Sigmoid colon (tissue), 7 donors: ENCODE data around the gene NEK9. TPM values are rescaled to one million over a fixed set of nuclear protein-coding genes. Genes with fewer than 3 reads are reported as not detected.

Experiments
- DNase-seq: peaks from one replicate; pipeline ENCODE4 v3.0.0-alpha.2; 2019
- H3K27ac ChIP-seq, 4 donors: fragments of 200-600 bp; sonication (generic); one replicate each; pipeline ENCODE4 v1.5.1; 2016 to 2019; ENCODE audit warnings: mild to moderate bottlenecking in 1 of 4
- H3K27me3 ChIP-seq, 3 donors: fragments of 200-600 bp; sonication (generic); one replicate each; pipeline ENCODE4 v1.5.1; 2019; ENCODE audit warnings: mild to moderate bottlenecking in 1 of 3
- H3K36me3 ChIP-seq, 4 donors: fragments of 200-600 bp; sonication (generic); one replicate each; pipeline ENCODE4 v1.5.1; 2016 to 2019
- H3K4me1 ChIP-seq, 4 donors: fragments of 200-600 bp; sonication (generic); one replicate each; pipeline ENCODE4 v1.5.1; 2017 to 2019
- H3K4me3 ChIP-seq, 4 donors: fragments of 200-600 bp; sonication (generic); one replicate each; pipeline ENCODE4 v1.5.1; 2017 to 2019; ENCODE audit warnings: mild to moderate bottlenecking in 2 of 4, moderate library complexity in 1 of 4
- H3K9me3 ChIP-seq, 4 donors: fragments of 200-600 bp in 3 of 4; sonication (generic) in 3 of 4; one replicate each; pipeline versions ENCODE4 v1.5.1 to v1.6.1; 2013 to 2019
- EP300 ChIP-seq, 4 donors: sonication (generic); formaldehyde crosslinking; IDR thresholded peaks; one replicate each; pipeline ENCODE4 v1.6.1; 2017; ENCODE audit warnings: antibody characterized with exemption in 4 of 4
- POLR2A ChIP-seq, 2 donors: fragments of 450-650 bp; IDR thresholded peaks; one replicate each; pipeline ENCODE4 v1.6.1; 2016; ENCODE audit warnings: antibody characterized with exemption in 2 of 2, mild to moderate bottlenecking in 2 of 2, moderate library complexity in 2 of 2
- POLR2AphosphoS5 ChIP-seq, 4 donors: sonication (generic); formaldehyde crosslinking; IDR thresholded peaks; one replicate each; pipeline ENCODE4 v1.6.1; 2017; ENCODE audit warnings: antibody characterized with exemption in 4 of 4
- WGBS, 2 donors: extraction: QIAGEN DNeasy Blood & Tissue Kit; methylation state at CpG; one replicate each; pipeline ENCODE4 v1.1.7; 2013; 5-methylcytosine and 5-hydroxymethylcytosine counted together
- intact Hi-C: fragments of 100-400 bp; cut with DNase I; formaldehyde crosslinking; loops from one replicate; pipeline ENCODE4 v1.15.1; 2023
- polyA plus RNA-seq, 3 donors: library from polyadenylated mRNA; stranded (reverse); fragments of 200-250 nt; gene quantifications; one replicate each; pipeline ENCODE4 v1.2.3, GENCODE V29; 2013
- total RNA-seq, 4 donors: library from RNA; depleted of rRNA; stranded (reverse); fragments of >200 nt; gene quantifications; one replicate each; pipeline ENCODE4 v1.1.0, GENCODE V29; 2016
- TF ChIP-seq, protein P1 (sequence below), 4 experiments: fragments of 450-650 bp in 3 of 4; fragments of 200-600 bp in 1 of 4; IDR thresholded peaks; one replicate each; pipeline ENCODE4 v1.5.1; 2016 to 2019; ENCODE audit warnings: antibody characterized with exemption in 4 of 4, mild to moderate bottlenecking in 3 of 4, moderate library complexity in 2 of 4
- donor health status: healthy with polysubstance abuse.
- donor health status: Bipolar disorder and iron deficiency.
- donor health status: healthy.

The NEK9 gene
- total and polyA plus RNA-seq, 7 donors: 9.0 to 66.7 (median 54.4) TPM

DNA sequence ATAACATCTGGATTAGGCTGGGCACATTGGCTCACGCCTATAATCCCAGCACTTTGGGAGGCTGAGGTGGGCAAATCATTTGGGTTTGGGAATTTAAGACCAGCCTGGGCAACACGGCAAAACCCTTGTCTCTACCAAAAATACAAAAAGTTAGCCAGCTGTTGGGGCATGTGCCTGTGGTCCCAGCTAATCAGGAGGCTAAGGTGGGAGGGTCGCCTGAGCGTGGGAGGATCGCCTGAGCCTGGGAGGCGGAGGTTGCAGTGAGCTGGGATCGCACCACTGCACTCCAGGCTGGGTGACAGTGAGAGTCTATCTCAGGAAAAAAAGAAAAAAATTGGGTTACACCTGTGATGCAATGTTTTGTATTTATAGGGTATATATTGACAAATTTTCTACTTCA is 5.3 kb downstream of the NEK9 start:
- Histone ChIP-seq H3K27ac (no peak overlapping the region), H3K9me3 (no peaks in the 10 kb centered on the region), H3K36me3 (peaks cover 4 to 51% (median 17%) of the 10 kb centered on the region in 4 donors), H3K4me1 (peaks cover 0 to 21% (median 16%) of the 10 kb centered on the region in 4 donors), H3K4me3 (no peak overlapping the region), H3K27me3 (no peaks in the 10 kb centered on the region)
- no peak for DNase-seq
- WGBS, 2 donors: 95 to 97% methylated on average over 7 of the region's 7 CpGs
- intact Hi-C loops: no loop called here
- no peak for TF ChIP-seq POLR2AphosphoS5 (IDR thresholded peaks at IDR 0.05)
- TF ChIP-seq EP300 (IDR thresholded peaks at IDR 0.05): no peak

DNA sequence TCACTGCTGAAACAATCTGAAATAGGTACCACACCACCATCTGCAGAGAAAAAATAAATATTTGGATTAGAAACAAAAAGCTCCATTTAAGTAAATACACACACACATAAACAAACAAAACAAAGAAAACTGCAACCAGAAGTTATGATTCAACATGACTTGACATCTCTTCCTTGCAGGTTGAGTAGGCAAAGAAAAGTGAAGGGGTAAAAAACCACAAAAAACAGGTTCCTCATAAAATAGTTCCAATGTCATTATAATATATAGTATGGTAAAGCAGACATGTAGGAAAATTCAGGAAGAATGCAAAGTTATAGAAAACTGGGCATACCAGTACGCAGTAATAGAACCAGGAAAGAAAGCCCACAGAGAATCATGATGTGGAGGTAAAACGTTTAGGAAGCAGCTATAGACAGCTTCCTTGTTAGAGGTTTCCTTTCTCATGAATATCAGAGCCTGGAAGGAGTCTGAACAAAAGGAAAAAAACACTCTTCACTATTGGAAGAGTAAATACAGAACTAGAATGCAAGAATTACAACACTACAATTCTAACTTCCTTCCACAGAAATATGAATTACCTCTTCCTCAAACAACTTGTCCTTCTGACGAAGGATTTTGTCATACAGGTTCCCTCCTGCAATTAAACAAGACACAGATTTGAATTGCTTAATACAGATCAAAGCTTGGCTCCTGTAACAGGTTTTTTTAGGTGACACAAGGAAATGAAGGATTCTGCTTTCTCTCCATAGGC is 6.1 kb downstream of the NEK9 start:
- no peak overlapping the region for H3K27ac ChIP-seq
- H3K27me3 ChIP-seq: no peaks in the 10 kb centered on the region
- TF ChIP-seq, protein P1, sequence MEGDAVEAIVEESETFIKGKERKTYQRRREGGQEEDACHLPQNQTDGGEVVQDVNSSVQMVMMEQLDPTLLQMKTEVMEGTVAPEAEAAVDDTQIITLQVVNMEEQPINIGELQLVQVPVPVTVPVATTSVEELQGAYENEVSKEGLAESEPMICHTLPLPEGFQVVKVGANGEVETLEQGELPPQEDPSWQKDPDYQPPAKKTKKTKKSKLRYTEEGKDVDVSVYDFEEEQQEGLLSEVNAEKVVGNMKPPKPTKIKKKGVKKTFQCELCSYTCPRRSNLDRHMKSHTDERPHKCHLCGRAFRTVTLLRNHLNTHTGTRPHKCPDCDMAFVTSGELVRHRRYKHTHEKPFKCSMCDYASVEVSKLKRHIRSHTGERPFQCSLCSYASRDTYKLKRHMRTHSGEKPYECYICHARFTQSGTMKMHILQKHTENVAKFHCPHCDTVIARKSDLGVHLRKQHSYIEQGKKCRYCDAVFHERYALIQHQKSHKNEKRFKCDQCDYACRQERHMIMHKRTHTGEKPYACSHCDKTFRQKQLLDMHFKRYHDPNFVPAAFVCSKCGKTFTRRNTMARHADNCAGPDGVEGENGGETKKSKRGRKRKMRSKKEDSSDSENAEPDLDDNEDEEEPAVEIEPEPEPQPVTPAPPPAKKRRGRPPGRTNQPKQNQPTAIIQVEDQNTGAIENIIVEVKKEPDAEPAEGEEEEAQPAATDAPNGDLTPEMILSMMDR (IDR thresholded peaks at IDR 0.05): no peak
- TF ChIP-seq EP300 (IDR thresholded peaks at IDR 0.05): no peak
- no peak for TF ChIP-seq POLR2A (IDR thresholded peaks at IDR 0.05)
- no peak for TF ChIP-seq POLR2AphosphoS5 (IDR thresholded peaks at IDR 0.05)
- DNase-seq: no peak
- no peaks in the 10 kb centered on the region for H3K9me3 ChIP-seq
- whole genome bisulfite sequencing, 2 donors: 59 to 60% methylated on average over 3 of the region's 3 CpGs
- H3K36me3 ChIP-seq: peaks cover 12 to 60% (median 25%) of the 10 kb centered on the region in 4 donors
- H3K4me1 ChIP-seq: peaks cover 0 to 15% (median 9%) of the 10 kb centered on the region in 4 donors
- H3K4me3 ChIP-seq: no peak overlapping the region
- intact Hi-C loops: no loop called here

DNA sequence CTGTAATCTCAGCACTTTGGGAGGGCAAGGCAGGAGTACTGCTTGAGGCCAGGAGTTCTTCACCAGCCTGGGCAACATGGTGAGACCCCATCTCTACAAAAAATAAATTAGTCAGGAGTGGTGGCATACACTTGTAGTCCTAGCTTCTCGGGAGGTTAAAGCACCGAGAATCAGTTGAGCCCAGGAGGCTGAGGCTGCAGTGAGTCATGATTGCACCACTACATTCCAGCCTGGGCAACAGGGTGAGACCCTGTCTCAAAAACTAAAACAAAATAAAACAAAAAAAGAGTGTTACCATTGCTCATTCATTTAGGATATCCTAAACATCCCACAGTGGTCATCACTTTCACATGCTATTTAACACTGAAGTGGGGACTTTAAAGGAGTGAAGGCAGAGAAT is 7.8 kb downstream of the NEK9 start:
- DNase-seq: no peak
- no peak overlapping the region for H3K4me3 ChIP-seq
- peaks cover 18 to 76% (median 34%) of the 10 kb centered on the region in 4 donors for H3K36me3 ChIP-seq
- H3K27me3 ChIP-seq: no peaks in the 10 kb centered on the region
- TF ChIP-seq, protein P1 (IDR thresholded peaks at IDR 0.05): no peak
- TF ChIP-seq POLR2AphosphoS5 (IDR thresholded peaks at IDR 0.05) (no peak), POLR2A (IDR thresholded peaks at IDR 0.05) (no peak), EP300 (IDR thresholded peaks at IDR 0.05) (no peak)
- intact Hi-C loops: no loop called here
- H3K27ac ChIP-seq: no peak overlapping the region
- H3K9me3 ChIP-seq: no peaks in the 10 kb centered on the region
- WGBS, 2 donors: 98 to 99% methylated on average over 2 of the region's 2 CpGs
- H3K4me1 ChIP-seq: peaks cover 0 to under 1% (median 0%) of the 10 kb centered on the region in 4 donors

DNA sequence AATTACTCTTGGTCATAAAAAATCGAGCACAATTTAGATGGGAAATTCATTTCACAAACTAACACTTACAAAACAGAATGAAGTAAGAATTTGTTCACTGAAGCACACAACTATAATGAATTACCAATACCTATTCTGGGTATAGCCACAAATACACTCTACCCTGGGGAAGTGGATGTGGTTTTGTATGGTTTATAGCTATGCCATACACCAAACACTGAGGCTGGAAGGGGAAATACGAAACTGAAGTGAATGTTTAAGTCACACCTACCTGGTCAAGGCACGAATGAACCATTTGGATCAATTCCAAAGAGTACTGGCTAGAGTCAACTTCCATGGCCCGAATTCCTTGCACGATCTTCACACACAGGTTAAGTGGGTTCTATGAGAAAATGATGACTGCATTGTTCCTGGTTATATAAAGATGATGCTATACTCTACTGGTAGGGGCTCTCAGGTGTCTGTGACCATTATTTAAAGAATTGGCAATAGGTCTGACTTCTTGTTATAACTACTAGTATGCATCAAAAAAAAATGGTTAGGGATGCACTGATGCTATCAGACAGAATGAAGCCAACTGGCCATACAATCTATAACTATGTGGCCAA is 12.8 kb downstream of the NEK9 start:
- H3K4me1 ChIP-seq: no peaks in the 10 kb centered on the region
- no peak overlapping the region for H3K27ac ChIP-seq
- intact Hi-C loops: no loop called here
- H3K4me3 ChIP-seq: no peak overlapping the region
- 81% methylated on average over 5 of the region's 5 CpGs for WGBS, 2 donors
- H3K36me3 ChIP-seq: peaks cover 42 to 100% (median 68%) of the 10 kb centered on the region in 4 donors
- H3K27me3 ChIP-seq: no peaks in the 10 kb centered on the region
- TF ChIP-seq EP300 (IDR thresholded peaks at IDR 0.05) (no peak), POLR2AphosphoS5 (IDR thresholded peaks at IDR 0.05) (no peak), POLR2A (IDR thresholded peaks at IDR 0.05) (no peak)
- TF ChIP-seq, protein P1 (IDR thresholded peaks at IDR 0.05): no peak
- H3K9me3 ChIP-seq: no peaks in the 10 kb centered on the region
- DNase-seq: no peak

DNA sequence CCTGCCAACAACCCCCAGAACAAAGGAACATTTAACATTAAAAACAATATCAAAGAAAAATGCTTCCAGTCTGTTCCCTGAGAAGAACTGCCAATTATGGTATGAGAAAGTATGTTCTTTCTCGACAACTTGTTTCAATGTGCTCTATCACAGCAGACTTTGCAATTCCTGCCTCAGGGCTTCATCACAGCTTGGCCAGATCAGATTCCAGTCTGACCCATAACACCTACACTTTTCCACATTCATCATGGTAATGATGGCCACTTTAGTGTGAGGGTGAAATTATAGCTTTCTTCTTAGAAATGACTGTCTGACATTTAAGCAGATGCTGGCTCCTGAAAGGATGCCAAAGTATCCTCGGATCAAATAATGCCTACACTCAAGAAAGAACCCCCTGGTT is 17.0 kb downstream of the NEK9 start:
- Histone ChIP-seq H3K27me3 (no peaks in the 10 kb centered on the region), H3K4me3 (no peak overlapping the region), H3K36me3 (peaks cover 35 to 100% (median 67%) of the 10 kb centered on the region in 4 donors), H3K27ac (no peak overlapping the region), H3K4me1 (no peaks in the 10 kb centered on the region), H3K9me3 (no peaks in the 10 kb centered on the region)
- intact Hi-C loops: no loop called here
- 93 to 94% methylated on average over 2 of the region's 2 CpGs for WGBS, 2 donors
- no peak for DNase-seq
- TF ChIP-seq POLR2AphosphoS5 (IDR thresholded peaks at IDR 0.05): no peak
- TF ChIP-seq, protein P1 (IDR thresholded peaks at IDR 0.05): no peak
- TF ChIP-seq EP300 (IDR thresholded peaks at IDR 0.05): no peak
- TF ChIP-seq POLR2A (IDR thresholded peaks at IDR 0.05): no peak
